SK-N-SH treated with all-trans-retinoic acid at 6 μM for 48 hours (cell line): ENCODE measurements around the gene TVP23A.

ENCODE experiments used
- CREB5 ChIP-seq: fragments of 250-450 bp; sonication (Bioruptor Pico); IDR thresholded peaks from 2 replicates; pipeline ENCODE4 v1.5.1; 2020; ENCODE audit warnings: low read depth, mild to moderate bottlenecking, moderate library complexity
- RARB ChIP-seq: fragments of 250-450 bp; sonication (Bioruptor Pico); IDR thresholded peaks from 2 replicates; pipeline ENCODE4 v1.8.0; 2021; ENCODE audit warnings: mild to moderate bottlenecking, moderate library complexity
- ZFP30 ChIP-seq: fragments of 450-650 bp; formaldehyde crosslinking; IDR thresholded peaks from 2 replicates; pipeline ENCODE4 v1.5.0; 2022; ENCODE audit warnings: mild to moderate bottlenecking, moderate library complexity

GRCh38 chr16:10817963-10818941, at the start of gene TVP23A:
- TF ChIP-seq RARB: no peak
- no peak for TF ChIP-seq ZFP30
- TF ChIP-seq CREB5 (CRISPR knock-in tag): no peak
